Hypothalamus (tissue), 51 donors: ENCODE measurements around the gene TKT.
A peak's percentile ranks its signal among the peaks of the same experiment; 100 is the strongest.

Experiments used
- DNase-seq, 51 donors: peaks; one replicate each; lab custom pipeline; 2025; lab: John Stamatoyannopoulos, UW

TKT gene

DNA sequence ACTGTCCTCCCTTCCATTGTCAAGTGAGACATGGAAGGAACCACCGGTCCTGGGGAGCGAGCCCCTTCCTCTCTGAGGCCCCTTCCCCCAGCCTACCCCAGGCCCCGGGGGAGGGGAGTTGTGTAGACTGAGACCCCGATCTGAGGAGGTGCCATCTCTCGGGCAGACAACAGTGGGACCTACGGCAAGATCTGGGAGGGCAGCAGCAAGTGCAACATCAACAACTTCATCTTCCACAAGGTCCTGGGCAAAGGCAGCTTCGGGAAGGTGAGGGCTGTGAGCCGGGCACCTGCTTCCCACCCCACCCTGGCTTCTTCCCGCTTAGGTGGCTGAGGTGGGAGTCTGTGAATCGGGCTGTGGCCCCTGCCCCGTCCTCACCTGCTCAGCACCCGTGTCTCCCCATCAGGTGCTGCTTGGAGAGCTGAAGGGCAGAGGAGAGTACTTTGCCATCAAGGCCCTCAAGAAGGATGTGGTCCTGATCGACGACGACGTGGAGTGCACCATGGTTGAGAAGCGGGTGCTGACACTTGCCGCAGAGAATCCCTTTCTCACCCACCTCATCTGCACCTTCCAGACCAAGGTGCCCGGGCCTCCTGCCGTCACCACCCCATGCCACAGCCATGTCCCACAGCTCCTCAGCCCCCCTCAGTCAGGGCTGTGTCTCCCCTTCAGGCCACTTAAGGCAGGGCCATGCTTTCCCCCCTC is 69.9 kb downstream of the TKT start:
- no peak for DNase-seq

DNA sequence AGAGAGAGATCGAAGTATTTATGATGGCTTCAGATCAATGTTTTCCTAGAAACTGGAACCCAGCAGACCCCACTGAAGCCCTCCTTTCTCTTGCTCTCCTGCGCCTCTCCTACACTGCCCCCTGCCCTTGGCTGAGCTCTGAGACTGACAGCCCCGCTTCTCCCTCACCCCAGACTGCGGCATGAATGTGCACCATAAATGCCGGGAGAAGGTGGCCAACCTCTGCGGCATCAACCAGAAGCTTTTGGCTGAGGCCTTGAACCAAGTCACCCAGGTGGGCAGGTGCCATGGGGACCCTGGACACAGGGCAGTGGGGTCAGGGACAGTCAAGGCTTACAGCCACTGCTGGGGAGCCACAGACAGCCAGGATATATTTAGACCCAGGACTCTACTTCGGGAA is 71.1 kb downstream of the TKT start:
- no peak for DNase-seq

DNA sequence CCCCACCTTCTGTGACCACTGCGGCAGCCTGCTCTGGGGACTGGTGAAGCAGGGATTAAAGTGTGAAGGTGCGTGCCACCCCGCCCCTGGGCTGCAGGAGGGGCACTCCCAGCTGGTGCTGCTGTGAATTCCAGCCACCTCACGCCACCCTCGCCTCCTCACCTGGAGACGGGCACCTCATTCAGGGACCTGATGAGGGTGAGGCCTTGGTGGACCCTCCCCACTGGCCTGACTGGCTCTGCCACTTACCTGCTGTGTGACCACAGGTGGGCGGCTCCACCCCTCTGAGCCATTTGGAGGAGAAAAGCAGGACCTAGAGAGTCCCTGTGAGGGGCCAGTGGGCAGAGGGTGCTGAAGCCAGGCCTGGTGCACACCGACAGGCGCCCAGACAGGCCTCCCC is 72.3 kb downstream of the TKT start:
- no peak for DNase-seq

DNA sequence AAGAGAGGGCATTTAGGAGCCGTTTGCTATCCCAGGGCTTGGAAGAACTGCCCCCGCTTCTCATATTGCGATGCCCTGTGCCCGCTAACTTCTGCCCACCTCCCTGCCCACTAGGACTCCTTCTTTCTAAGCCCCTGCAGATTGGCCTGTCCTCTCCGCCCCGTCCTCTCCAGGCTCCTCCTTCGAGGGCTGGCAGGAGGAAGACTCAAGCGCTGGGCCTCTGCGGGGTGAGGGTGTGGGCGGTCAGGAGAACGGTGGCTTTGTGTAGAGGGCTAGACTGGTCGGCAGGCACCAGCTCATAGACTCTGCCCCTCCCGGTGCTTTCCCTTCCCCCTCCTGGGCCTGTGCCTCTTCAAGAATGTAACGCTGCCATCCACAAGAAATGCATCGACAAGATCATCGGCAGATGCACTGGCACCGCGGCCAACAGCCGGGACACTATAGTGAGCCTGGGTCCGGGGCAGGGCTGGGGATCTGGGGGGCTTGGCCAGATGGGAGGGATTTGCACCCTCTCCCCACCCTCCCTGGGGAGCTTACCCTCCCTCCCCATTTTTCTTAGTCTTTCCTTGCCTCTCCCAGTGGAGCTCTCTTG is 73.0 kb downstream of the TKT start:
- no peak for DNase-seq

DNA sequence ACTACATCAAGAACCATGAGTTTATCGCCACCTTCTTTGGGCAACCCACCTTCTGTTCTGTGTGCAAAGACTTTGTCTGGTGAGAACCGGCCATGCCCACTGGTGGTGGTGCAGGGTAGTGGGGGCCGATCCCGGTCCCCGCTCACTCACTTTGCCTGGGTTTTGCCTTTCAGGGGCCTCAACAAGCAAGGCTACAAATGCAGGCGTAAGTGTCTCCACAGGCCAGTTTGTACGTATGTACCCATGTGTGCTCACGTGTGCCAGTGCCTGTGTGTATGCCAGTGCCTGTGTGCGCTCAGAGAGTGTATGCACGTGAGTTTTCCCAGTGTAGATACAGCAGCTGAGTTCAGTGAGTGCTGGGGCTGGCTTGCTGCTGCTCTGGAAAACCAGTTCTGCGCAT is 74.3 kb downstream of the TKT start:
- DNase-seq, result no peak

DNA sequence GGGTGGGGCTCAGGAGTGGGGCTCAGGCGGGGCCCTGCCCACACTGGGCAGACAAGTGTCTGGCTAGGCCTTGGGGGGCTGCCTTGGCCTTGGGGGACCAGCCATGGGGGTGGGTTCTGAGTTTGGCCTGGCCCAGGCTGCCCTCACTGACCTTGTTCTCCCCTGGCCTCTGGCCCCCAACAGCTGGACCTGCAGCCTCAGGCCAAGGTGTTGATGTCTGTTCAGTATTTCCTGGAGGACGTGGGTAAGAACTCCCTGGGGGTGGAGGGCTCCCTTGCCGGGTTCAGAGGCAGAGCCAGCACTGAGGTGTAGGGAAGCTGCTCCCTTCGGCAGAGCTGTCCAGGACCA is 74.8 kb downstream of the TKT start:
- no peak for DNase-seq

DNA sequence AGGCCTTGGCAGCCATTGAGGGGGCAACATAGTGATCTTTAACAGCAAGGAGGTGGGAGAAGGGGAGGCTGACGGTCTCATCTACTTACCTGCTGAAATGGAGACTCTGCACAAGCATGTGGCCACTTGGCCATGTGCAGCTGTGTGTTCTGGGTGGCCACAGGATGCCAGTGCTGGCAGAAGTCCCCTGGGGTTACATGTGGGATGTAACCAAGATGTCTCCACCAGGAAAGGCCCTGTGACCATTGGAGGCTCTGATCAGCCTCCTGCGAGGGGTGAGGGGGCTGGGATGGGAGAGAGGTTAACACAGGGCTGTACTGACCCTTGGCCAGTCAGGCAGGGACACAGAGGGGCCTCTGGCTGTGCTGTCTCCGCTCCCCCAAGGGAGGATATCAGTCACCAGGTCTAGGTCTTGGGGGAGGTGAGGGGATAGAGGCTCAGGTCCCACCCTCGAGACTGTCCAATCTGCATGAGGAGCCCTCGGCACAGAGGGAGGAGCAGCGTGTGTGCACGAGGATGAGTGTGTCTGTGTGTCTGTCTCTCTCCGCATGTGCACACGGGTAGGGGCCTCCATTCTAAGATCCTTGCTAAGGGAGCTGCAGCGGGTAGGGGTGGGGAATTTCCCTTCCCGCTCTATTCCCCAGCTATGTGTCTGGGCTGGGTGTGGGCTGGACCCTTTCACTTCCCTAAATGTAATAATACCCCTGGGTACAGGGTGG is 75.4 kb downstream of the TKT start:
- peak in 4 of 51 donors; percentile 14 to 23 (median 21) for DNase-seq

DNA sequence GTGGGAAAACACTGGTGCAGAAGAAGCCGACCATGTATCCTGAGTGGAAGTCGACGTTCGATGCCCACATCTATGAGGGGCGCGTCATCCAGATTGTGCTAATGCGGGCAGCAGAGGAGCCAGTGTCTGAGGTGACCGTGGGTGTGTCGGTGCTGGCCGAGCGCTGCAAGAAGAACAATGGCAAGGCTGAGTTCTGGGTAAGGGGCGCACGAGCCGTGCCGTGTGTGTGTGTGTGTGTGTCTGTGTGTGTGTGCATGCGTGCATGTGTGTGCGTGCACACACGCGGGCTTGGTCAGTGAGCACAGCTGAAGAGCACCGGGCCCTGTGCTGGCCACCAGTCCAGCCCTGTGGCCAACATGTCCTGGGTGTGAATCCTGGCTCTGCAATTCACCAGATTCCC is 76.2 kb downstream of the TKT start:
- DNase-seq, result no peak

DNA sequence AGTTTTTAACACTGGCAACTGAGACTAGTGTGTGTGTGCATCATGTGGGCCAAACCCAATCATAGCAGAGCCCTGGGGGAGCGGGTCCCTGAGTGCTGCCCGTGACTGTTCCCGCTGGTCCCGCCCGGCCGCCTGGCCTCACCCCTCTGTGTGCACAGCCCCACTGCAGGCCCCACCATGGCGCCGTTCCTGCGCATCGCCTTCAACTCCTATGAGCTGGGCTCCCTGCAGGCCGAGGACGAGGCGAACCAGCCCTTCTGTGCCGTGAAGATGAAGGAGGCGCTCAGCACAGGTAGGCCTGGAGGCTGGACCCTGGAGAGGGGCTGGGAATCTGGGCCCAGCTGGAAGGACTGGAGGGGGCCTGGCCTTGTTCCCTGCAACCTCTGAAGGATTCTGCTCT is 77.6 kb downstream of the TKT start:
- DNase-seq, result no peak

DNA sequence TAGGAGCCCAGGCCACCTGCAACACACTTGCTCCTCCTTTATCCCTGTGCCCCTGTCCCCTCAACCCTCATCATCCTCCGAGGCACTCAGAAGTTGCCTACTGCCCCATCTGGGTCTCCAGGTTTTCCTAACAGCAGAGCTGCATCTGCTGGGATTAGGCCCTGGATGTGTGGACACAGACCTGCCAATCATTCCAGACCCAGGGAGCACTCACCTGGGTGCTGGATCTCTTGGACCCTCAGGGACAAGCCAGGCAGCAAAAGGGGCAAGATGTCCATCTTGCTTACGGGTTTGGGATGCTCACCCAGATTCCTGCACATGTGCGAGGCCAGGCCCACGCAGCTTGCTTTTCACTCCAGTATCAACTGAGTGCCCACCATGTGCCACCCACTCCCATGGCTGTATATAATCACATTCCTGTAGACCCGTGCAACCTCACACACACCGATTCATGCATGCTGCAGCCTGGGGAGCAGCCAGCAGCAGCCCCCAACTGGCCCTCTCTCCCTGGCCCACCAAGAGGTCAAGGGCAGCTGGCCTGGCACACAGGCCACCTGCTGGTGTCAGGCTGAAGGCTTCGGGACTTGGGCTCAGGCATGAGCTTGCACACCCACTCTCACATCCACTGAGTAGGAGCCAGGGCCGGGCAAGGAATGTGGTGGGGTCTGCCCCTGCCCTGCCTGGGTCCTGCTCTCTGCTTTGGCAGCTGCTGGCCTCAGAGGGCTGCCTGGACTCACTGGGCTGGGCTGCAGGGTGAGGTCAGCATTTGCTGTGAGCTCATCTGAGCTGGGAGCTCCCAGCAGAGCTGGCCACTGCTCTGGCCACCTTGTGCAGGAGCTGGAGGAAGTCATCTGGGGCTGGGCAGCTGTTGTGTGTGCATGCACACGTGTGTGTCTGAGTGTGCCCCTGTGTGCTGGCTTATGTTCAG is 79.9 kb downstream of the TKT start:
- no peak for DNase-seq
